COLO829 (cell line): ENCODE data around the gene TACR2.
"Not testable (repeated sequence)": the region's sequence is repeated elsewhere in the genome, so short reads cannot be mapped to it uniquely, and the experiment has no call there.

ENCODE experiments used
- DNase-seq: peaks from one replicate; pipeline ENCODE4 v3.0.0; 2012; ENCODE audit warnings: low spot score

Gene TACR2

DNA sequence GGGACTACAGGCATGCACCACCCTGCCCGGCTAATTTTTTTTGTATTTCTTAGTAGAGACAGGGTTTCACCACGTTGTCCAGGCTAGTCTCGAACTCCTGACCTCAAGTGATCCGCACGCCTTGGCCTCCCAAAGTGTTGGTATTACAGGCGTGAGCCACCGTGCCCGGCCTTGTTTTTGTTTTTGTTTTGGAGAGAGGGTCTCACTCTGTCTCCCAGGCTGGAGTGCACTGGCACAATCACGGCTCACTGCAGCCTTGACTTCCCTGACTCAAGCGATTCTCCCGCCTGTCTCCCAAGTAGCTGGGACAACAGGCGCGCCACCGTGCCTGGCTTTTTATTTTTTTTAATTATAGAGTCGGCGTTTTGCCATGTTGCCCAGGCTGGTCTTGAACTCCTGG lies 33.7 kb upstream of the TACR2 start:
- DNase-seq, result not testable (repeated sequence)

DNA sequence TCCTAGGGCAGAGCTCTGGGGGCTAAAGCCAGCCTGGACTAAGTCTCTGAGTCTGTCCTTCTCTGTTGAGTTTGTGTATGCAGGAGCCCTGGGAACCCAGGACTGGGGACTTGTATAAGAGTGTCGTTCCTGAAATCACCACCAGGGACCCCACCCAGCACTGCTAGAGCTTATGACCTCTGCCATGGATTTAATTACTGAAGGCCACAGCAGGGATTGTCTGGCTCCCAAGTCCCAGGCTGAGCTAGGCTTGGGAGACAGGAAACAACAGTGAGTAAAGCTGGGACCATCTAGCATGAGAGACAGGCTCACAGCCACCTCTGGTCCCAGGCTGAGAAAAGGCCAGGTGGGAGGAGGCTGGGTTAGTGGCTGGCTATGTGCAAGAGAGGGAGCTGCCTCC lies 33.1 kb upstream of the TACR2 start:
- no peak for DNase-seq

DNA sequence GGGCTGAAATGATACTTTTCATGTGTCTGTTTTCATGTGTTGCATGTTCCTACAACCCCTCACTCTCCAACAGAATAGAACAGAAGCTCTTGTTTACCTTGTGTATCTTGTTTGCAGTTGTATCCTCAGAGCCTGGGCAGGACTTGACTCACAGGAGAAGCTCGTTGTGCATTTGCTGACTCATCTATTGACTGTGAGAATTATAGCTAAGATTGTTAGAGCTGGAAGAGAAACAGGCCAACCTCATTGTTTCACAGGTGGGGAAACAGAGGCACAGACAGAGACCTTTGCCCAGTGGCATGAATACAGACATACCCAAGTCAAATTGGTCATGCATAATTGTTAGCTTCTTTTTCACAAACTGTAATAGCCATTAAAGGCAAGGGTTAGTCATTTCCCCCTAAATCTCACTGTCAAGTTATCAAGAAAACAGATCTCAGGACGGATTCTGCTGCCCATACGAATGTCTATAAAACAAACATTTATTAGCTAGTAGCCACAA lies 30.0 kb upstream of the TACR2 start:
- DNase-seq, result peak; percentile 38

DNA sequence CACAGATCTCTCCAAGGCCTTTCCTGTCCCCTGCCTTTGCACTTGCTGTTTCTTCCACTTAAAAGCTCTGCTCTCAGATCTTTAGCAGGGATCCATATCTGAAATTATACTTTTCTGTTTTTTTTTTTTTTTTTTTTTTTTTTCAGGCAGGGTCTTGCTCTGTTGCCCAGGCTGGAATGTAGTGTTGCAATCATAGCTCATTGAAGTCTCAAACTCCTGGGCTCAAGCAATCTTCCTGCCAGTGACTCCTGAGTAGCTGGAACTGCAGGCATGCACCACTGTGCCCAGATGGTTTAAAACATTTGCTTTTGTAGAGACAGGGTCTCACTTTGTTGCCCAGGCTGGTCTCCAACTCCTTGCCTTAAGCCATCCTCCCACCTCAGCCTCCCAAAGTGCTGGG lies 29.5 kb upstream of the TACR2 start:
- no peak for DNase-seq

DNA sequence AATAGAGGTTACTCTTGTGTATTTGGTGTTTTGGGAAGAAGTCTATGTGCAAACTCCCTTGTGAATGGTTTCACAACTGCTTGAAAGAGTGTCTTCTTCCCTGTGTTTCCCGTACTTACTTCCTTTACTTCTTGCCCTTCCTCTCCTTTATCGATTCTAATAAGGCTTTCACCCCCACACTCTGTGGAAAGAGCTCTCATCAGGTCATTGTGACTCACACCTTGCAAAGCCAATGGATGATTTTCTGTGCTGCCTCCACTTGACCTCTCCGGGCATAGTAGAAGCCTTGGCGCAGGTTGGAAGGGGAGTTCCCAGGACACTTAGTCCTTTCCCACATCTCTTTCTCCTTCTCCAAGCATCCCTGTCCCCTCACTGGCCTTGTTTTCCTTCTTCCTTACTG lies 28.3 kb upstream of the TACR2 start:
- DNase-seq, result no peak

DNA sequence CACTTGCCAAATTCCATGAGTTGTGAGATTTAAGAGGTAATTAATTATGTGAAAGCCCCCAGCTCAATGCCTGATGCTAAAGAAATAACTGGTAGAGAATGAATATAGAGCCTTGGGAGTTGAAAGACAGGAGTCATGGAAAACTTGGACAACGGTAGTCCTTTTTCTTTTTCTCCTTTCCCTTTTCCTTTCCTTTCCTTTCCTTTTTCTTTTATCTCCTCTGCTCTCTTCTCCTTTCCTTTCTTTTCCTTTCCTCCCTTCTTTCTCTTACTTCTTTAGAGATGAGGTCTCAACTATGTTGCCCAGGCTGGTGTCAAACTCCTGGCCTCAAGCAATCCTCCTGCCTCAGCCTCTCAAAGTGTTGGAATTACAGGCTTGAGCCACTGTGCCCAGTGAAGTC lies 26.6 kb upstream of the TACR2 start:
- DNase-seq, result no peak

DNA sequence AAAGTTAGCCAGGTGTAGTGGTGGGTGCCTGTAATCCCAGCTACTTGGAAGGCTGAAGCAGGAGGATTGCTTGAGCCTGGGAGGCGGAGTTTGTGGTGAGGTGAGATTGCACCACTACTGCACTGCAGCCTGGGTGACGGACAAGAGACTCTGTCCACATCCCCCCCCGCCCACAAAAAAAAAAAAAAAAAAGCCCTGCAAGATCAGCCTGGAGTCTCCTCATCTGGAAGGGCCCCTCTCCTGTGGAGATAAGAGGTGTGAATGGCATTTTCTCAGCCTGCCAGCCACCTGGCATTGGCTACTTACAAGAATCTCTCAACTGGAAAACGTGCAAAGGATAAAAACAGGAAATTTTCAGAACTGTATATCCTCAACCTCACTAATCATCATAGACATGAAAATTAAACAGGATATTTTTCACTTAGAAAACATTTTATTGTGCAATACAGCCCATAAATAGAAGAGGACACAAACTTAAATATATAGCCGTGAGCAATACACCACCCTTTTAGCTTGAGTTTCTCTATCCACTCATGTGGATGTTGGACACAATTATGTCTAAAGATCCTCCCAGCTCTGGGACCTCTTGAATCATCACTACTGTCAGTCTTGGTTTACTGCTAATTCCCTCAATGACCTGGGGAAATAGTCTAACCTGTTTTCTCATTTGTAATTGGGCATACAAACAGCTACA lies 23.2 kb upstream of the TACR2 start:
- DNase-seq, result no peak

DNA sequence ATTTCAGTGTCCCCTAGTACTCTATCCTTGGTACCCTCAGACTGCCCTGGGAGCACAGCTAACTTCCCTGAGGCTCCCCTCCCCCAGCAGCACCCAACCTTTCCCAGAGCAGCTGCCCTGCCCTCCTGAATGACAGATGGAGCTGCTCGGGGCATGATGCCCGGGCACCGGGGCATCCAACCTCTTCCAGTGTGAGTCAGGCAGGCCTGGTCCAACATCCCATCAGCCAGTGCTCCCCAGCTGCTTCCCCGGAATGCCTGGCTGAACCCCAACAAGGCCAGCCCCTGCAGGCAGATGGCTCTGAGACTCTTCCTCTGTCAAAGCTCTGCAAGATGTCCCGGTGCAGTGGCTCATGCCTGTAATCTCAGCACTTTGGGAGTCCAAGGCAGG lies 22.6 kb upstream of the TACR2 start:
- DNase-seq, result no peak

DNA sequence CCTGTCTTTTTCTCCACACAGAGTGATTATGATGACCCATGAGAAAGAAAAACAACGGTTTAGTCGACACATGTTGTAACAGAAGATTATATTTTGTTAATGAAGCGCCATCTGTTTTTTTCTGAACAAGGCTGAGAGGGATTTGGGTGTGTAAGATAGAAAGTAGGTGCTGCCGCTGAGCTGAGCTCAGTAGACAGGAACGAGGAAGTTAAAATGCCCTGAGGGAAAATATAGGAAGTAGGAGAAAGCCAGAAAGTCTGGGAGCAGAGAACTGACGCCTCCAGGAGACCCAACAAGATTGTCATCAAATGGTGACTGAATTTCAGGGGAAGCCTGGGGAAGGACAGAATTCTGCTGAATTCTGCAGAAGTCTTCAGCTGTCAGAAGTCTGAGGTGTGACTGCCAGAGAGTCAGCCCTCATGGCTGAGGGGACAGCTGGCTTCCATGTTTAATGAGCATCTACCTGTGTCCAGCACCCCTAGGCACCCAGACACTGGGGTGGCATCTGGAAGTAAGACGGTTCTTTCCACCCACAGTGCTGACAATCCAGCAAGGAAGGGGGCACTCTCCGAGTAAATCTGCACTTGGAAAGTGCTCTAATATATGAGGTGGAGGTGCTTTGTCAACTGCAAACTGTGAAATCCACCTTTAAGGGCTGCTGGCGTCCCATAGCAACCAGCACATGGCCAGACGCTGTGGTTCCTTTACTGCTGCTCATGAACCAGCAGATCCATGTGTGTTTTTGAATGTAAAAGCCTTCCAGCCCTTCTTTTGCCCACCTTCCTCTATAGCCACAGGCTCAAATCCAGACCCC lies 22.0 kb upstream of the TACR2 start:
- DNase-seq, result no peak

DNA sequence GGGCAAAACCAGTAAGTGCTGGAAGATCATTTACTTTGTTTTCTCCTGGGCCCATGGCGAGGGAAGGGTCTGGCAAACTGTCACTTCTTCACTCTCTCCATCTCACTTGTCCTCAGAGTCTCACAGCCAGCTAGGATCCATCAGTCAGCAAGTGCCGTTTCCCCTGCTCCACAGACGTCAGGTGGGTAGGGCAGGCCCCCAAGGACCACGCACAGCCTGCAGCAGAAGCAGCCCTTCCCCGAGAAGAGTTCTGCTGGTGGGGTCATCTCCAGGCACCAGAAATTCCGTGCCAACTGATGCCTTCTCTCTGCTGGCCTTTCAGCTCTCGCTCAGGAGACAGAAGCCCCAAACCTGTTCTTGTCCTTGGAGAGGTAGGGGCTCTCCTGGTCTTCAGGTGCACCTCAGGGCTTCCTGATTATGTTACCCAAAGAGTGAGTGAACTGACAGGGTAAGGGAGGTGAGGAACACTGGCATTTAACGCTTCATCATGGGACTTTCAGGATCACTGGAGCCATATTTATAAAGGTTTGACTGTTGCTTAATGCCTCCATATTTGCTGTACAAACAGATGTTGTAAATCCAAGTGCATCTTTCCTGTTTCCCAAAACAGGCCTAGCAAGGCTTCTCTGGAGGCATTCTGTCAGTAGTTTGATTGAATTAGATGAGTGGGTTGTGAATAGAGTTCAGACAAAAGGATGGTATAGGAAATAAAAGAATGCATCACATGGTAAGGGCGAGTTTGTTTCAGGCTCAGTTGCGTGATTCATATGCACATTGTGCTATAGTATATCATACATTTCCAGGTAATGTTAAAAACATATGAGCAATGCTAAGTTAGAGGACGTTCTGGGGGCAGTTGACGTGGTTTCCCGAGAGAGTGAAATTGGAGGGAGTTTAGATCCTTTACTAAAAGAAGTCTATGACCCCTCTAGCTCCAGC lies 20.9 kb upstream of the TACR2 start:
- no peak for DNase-seq

DNA sequence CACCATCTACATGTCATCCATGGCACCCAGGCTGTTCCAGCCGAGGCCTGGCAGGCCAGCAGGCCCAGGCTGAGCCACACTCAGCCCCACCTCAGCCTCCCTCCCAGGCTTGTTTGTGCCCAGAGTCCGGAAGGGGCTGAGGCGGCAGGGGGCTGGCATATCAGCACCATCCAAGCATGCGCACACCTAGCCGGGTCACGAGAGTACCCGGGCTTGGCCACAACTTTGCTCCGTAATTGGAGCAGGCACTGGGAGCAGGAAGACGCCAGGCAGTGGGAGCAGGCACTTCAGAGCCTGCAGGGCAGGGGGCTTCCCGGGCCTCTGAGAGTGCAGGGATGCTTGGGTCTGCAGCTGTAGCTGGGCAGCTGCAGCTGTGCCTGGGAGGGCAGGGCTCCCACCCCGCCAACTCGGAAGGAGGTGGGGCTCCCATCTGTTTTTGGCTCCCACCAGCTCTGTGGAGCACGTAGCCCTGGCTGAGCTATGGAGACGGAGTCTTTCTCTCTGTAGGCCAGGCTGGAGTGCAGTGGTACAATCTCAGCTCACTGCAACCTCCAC lies 19.3 kb upstream of the TACR2 start:
- no peak for DNase-seq

DNA sequence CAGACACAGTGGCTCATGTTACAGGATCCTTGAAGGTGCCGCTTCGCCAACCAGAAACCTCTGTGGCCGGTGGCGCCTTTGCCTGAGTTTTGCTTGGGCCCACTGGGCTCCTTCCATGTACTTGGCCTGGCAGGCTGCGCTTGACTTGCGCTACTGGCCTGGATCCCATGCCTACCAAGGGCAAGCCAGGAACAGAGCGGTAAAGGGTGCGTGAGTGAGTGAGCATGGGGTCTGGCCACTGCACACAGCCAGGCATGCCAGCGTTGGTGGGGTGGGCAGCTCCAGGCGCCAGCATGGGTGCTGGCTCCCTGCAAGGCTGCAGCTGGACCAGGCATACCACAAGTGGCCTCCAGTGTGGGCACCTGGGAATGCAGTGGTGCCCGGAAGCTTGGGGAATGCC lies 18.2 kb upstream of the TACR2 start:
- no peak for DNase-seq

DNA sequence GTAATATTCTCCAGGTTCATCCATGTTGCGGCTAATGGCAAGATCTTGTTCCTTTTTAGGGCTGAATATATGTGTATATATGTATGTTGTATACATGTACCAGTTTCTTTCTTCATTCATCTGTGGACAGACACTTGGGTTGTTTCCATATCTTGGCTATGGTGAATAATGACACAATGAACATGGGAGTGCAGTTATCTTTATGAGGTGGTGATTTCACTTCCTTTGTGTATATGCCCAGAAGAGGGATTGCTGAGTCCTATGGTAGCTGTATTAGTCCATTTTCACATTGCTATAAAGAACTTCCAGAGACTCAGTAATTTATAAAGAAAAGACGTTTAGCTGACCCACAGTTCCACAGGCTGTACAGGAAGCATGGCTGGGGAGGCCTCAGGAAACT lies 17.5 kb upstream of the TACR2 start:
- DNase-seq, result no peak

DNA sequence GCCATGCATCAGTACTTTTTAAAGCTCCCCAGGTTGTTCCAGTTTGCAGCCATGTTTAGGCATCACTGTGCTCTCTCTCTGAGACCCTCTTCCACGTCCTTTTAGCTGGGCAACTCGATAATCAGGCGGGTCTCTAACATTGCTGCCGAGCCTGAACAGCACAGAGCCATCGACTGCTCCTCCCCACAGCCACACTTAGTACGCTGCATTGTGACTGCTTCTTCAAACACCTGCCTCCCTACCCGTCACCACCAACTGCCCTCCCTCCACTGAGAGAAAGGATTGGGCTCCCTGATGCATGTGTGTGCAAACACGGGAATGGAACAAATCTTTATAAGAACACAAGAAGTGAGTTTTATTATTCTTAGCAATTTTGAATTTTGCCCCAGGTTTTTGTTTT lies 11.4 kb upstream of the TACR2 start:
- DNase-seq, result no peak

DNA sequence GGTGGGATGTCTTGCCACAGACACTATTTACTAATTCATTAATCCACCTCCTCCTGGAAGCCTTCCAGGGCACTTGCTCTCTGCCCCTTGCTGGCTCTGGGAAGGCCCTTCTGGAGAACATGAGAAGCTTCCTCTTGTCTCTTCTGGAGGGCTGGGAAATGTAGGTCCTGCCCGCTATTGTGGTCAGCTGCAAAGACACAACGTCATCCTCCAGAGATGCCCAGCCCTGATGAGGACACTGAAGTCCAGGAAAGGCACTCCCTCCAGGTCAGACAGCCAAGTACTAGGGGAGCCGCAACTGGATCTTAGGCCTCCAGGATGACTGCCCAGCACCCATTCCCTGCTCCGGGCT lies 9.6 kb upstream of the TACR2 start:
- DNase-seq, result no peak

DNA sequence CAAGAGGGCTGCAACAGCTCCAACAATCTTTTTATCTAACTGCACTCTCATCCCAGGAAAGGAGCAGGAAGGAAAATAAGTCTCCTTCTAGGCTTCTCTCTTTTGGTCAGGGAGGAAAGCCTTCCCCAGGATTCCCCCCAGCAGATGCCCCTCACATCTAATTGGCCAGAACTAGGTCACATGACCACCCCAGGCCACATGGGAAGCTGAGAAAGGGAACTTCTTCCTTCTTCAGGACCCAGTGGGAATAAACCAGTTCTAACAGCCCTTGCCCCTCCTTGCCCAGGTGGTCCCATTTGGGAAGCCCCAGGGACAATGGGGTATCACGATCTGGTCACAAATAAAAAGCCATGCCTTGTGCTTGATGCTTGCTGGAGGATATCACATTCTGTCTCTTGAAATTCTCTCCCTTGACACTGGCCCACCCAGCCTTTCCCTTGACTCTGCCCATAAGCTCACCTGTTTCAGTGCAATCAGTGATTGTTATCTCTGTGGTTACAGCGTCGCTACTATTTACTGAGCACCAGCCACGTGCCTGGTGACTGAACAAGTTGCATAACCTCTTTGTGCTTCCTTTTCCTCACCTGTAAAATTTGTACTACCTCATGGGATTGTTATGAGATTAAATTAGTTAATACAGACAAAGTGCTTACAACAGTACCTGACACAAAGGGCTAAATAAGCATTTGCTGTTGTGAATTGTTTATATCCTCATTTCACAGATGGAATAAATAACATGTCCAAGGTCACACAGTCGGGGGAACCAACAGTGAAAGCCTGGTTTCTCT lies 9.0 kb upstream of the TACR2 start:
- no peak for DNase-seq

DNA sequence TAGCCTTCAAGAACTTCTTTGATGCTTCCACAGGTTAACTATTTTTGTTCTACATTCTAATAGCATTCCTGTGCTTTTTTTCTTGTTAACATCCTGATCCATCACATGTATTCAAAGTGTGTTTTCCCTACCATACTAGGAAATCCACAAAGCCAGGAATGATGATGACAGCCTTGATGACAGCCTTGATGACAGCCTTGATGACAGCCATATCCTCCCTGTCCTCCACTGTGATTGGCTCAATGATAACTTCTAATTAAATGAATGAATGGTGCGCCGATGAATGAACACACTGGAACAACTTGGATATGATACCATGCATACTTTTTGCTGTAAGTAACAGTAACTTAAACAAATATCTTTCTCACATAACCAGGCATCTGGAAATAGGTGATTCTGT lies 8.3 kb upstream of the TACR2 start:
- DNase-seq, result no peak

DNA sequence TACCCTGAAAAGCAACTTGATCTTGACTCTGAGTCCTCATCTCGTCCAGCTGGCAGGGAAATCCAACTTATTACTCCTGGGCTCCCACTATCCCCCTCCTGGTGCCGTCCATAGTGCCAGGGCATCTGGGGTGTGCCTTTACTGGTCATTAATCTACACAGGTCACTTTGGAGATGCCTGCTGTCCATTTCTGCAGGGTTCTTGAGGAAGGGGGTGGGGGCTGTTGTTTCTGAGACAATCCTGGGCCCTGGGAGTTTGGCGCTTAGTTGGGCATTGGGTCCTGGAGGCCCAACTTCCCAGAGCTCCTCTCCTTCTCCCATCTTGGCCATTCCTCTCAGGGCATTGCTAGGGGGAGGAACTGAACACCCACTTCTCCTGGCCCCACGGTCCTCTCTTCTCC lies 6.0 kb upstream of the TACR2 start:
- DNase-seq, result no peak

DNA sequence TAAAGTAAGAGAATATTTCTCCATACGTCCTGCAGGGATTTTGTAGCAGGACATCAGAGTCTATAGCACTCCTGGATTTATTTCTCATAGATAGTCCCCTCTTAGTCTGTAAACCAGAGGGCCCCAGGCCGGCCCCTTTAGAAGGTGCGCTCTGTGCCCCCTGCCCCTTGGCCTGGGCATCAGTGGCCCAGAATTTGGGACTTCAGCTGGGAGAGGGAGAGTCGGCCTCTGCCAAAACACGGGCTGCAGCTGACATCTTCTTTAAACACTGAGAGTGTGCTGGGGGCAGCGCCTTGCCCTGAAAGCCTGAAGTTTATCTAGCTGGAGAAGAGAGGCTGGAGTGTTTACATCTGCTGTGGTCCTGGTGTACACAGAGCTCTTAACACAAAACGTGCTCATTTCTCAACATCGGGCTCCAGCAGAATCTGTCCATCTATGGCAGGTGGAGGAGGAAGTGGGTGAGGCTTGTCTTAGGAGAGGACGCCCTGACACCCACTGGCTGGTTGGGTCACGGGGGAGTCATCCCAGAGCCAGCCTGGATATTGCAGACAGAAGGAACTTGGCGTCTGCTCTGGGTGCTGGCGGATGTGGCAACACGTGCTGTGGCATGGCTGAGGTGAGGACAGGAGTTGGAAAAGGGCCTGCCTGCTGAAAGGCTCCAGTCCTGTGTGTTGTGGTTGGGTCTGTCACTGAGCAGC lies 5.0 kb upstream of the TACR2 start:
- DNase-seq, result no peak

DNA sequence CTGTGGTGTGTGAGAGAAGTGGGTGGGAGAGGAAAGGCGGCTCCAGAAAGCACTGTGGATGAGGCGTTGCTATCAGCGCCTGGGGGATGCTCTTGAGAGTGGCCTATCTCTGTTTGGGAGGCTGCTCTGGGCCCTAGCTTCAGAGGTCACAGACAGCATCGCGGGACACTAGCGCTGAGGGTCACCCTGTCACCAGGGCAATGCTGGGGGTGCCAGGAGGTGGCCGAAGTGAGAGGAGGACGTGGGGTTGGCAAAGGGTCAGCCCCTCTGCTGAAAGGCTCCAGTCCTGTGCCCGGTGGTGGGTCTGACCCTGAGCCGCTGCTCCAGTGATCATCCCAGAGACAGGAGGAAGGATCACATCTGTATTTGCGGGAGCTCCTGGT lies 3.0 kb upstream of the TACR2 start:
- no peak for DNase-seq
